ENCODE results near the gene C2orf80.
"Not testable (repeated sequence)": the region's sequence is repeated elsewhere in the genome, so short reads cannot be mapped to it uniquely, and the experiment has no call there.

Gene C2orf80

GRCh38 chr2:208130712-208131110 lies 59.1 kb downstream of the C2orf80 start:
- no peak for DNase-seq

GRCh38 chr2:208129744-208130711 lies 59.8 kb downstream of the C2orf80 start, which contains the start of gene CRYGC:
Gene CRYGC (minus strand): TSS chr2:208129828. CDS start chr2:208129792, 36 bp downstream.
- DNase-seq, result no peak

- no peak for DNase-seq
Observed at GRCh38 chr2:208128136-208128535, 61.7 kb downstream of the C2orf80 start.

- no peak for DNase-seq
Observed at GRCh38 chr2:208127090-208127489, 62.7 kb downstream of the C2orf80 start.

- DNase-seq, result no peak
Observed at GRCh38 chr2:208125251-208125650, 64.6 kb downstream of the C2orf80 start.

GRCh38 chr2:208124013-208124715 lies 65.7 kb downstream of the C2orf80 start, which contains the start of gene CRYGD:
Gene CRYGD (minus strand): TSS chr2:208124524. CDS start chr2:208124473, 51 bp downstream.
- DNase-seq, result not testable (repeated sequence)

- no peak for DNase-seq
Observed at GRCh38 chr2:208122248-208122647, 67.6 kb downstream of the C2orf80 start.

- no peak for DNase-seq
Observed at GRCh38 chr2:208118918-208119317, 70.9 kb downstream of the C2orf80 start.

GRCh38 chr2:208117390-208117789 lies 72.4 kb downstream of the C2orf80 start:
- not testable (repeated sequence) for DNase-seq
